A673 (cell line): ENCODE measurements around the gene AMDHD2.

Experiments
- EZH2 ChIP-seq: fragments of 200-600 bp; sonication (generic); IDR thresholded peaks from 2 replicates; pipeline ENCODE4 v1.6.1; 2017; ENCODE audit warnings: borderline replicate concordance, low read depth, mild to moderate bottlenecking, mixed read lengths, antibody characterized with exemption, low read length; ENCODE audit not compliant: poor library complexity, severe bottlenecking
- TF ChIP-seq, protein P1 (sequence below): fragments of 300-800, 200-600 bp; sonication (generic); conservative IDR thresholded peaks from 2 replicates; pipeline ENCODE4 v1.5.1; 2017; ENCODE audit warnings: low read depth, mild to moderate bottlenecking, antibody characterized with exemption, low read length, moderate library complexity, mixed read lengths

DNA sequence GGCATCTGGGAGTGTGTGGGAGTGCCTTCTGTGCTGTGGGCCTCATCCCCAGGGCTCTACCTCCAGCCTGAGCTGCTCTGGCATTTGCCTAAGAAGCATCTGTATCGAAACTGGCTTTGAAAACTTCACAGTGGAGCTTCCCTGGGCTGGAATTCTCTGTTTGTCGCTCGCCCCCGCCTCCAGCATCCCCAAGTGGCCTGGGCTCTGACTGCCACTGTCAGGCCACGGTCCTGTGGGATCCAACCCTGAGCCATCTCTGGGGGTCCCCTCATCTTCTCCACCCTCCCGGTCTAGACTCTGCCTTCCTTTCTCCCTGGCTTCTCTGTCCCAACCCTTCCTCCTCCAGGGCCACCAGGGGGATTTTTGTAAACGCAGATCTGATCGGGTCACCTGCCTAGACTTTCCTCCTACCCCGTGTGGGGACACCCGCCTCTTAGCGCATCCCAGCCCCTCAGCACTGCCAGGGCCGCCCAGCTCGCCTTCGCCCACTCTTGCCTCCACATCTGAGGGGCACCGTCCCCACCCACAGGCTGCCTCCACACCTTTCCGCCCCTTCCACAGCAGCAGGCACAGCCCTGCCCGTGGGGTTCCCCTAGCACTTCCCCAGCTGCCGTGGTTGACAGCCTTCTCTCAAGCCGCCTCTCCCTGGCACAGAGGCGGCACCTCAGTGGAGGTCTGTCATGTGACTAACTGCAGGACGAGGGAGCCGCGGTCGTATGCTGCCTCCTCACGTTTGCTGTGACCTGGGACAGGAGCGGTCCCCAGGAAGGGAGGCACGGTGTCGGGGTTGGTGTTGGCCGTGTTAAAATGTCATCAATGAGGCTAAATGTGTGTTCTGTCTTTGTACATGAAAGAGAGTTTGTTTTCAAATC, 33.3 kb upstream of the AMDHD2 start:
- TF ChIP-seq, protein P1, sequence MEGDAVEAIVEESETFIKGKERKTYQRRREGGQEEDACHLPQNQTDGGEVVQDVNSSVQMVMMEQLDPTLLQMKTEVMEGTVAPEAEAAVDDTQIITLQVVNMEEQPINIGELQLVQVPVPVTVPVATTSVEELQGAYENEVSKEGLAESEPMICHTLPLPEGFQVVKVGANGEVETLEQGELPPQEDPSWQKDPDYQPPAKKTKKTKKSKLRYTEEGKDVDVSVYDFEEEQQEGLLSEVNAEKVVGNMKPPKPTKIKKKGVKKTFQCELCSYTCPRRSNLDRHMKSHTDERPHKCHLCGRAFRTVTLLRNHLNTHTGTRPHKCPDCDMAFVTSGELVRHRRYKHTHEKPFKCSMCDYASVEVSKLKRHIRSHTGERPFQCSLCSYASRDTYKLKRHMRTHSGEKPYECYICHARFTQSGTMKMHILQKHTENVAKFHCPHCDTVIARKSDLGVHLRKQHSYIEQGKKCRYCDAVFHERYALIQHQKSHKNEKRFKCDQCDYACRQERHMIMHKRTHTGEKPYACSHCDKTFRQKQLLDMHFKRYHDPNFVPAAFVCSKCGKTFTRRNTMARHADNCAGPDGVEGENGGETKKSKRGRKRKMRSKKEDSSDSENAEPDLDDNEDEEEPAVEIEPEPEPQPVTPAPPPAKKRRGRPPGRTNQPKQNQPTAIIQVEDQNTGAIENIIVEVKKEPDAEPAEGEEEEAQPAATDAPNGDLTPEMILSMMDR: 0 out of 2 replicates have a peak, but pooled peaks have one; percentile 12
- TF ChIP-seq EZH2: no peak
